OCI-LY3 (cell line): ENCODE results near the gene EXOC3L1.
A peak's percentile ranks its signal among the peaks of the same experiment; 100 is the strongest.

Experiments used
- H2AFZ ChIP-seq: fragments of 200-600, 300-600 bp; shearing (Covaris generic); 2 replicates; pipeline ENCODE4 v1.6.0; 2014; ENCODE audit warnings: antibody characterized with exemption, low read depth, low read length
- H3K27ac ChIP-seq: fragments of 200-600, 300-600 bp; sonication (generic); 2 replicates; pipeline ENCODE4 v1.5.1; 2014; ENCODE audit warnings: mild to moderate bottlenecking, low read length, moderate library complexity, mixed read lengths
- H3K27me3 ChIP-seq: fragments of 200-600, 300-600 bp; sonication (generic); 2 replicates; pipeline ENCODE4 v1.6.1; 2014; ENCODE audit warnings: low read depth, low read length, mixed read lengths
- H3K36me3 ChIP-seq: fragments of 200-600, 300-600 bp; sonication (generic); replicated peaks from 2 replicates; pipeline ENCODE3; 2014; ENCODE audit warnings: low read depth, low read length, mixed read lengths
- H3K4me1 ChIP-seq: fragments of 300-600, 200-600 bp; sonication (generic); 2 replicates; pipeline ENCODE4 v1.6.1; 2014; ENCODE audit warnings: low read length, mixed read lengths
- H3K4me2 ChIP-seq: fragments of 200-600, 300-600 bp; sonication (generic); 2 replicates; pipeline ENCODE4 v1.6.1; 2014; ENCODE audit warnings: low read length, mixed read lengths
- H3K4me3 ChIP-seq: fragments of 300-600, 200-600 bp; sonication (generic); 2 replicates; pipeline ENCODE4 v1.5.1; 2014; ENCODE audit warnings: antibody characterized with exemption, mild to moderate bottlenecking, low read length, moderate library complexity
- H3K79me2 ChIP-seq: fragments of 300-600, 200-600 bp; shearing (Covaris generic); 2 replicates; pipeline ENCODE4 v1.6.1; 2014; ENCODE audit warnings: mild to moderate bottlenecking, low read length, mixed read lengths
- H3K9ac ChIP-seq: fragments of 300-600, 200-600 bp; shearing (Covaris generic); 2 replicates; pipeline ENCODE4 v1.6.0; 2014; ENCODE audit warnings: mild to moderate bottlenecking, low read length, moderate library complexity
- H3K9me3 ChIP-seq: fragments of 200-600, 300-600 bp; shearing (Covaris generic); 2 replicates; pipeline ENCODE4 v1.6.1; 2014; ENCODE audit warnings: low read length, mixed read lengths; ENCODE audit not compliant: insufficient read depth
- H4K20me1 ChIP-seq: fragments of 200-600, 300-600 bp; sonication (generic); 2 replicates; pipeline ENCODE4 v1.6.1; 2016; ENCODE audit warnings: low read length, mixed read lengths; ENCODE audit not compliant: insufficient read depth
- EZH2phosphoT487 ChIP-seq: fragments of 200-600 bp; shearing (Covaris generic); IDR thresholded peaks from 2 replicates; pipeline ENCODE4 v1.6.1; 2018; ENCODE audit warnings: antibody characterized with exemption, mixed run types, low read depth
- TF ChIP-seq, protein P1 (sequence below): fragments of 200-600, 300-600 bp; sonication (generic); IDR thresholded peaks from 2 replicates; pipeline ENCODE4 v1.5.1; 2014; ENCODE audit warnings: antibody characterized with exemption, low read length, low read depth

The EXOC3L1 gene

DNA sequence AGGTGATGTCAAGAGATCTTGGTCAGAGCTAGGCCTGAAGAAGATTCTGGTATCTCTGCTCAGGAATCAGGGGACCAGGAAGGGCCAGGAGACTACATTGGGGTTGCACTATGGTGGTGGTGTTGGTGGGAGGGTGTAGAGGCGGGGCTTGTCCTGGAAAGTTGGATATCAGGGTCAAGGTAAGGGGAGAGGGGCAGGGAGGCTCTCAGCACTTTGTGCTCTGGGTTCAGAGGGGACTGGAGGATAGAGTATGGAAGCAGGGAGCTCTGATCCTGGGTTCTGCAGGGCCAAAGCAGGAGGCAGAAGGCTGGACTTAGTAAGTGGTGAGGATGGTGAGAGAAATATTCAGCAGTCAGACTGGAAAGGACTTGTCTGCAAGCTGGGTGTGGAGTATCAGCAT lies 16.6 kb downstream of the EXOC3L1 start:
- Histone ChIP-seq H3K36me3 (peaks cover 17% of the 10 kb centered on the region), H3K9me3 (no peaks in the 10 kb centered on the region), H3K4me1 (peaks cover 52% of the 10 kb centered on the region), H3K27ac (no peak overlapping the region), H4K20me1 (no peaks in the 10 kb centered on the region), H3K79me2 (peaks cover 10% of the 10 kb centered on the region; the same call in 1 of the 2 replicates), H2AFZ (no peak overlapping the region), H3K4me3 (peak overlapping the region; percentile 72), H3K4me2 (peak overlapping the region; percentile 67), H3K9ac (peak overlapping the region; percentile 45; the same call in 1 of the 2 replicates), H3K27me3 (no peaks in the 10 kb centered on the region)
- TF ChIP-seq, protein P1, sequence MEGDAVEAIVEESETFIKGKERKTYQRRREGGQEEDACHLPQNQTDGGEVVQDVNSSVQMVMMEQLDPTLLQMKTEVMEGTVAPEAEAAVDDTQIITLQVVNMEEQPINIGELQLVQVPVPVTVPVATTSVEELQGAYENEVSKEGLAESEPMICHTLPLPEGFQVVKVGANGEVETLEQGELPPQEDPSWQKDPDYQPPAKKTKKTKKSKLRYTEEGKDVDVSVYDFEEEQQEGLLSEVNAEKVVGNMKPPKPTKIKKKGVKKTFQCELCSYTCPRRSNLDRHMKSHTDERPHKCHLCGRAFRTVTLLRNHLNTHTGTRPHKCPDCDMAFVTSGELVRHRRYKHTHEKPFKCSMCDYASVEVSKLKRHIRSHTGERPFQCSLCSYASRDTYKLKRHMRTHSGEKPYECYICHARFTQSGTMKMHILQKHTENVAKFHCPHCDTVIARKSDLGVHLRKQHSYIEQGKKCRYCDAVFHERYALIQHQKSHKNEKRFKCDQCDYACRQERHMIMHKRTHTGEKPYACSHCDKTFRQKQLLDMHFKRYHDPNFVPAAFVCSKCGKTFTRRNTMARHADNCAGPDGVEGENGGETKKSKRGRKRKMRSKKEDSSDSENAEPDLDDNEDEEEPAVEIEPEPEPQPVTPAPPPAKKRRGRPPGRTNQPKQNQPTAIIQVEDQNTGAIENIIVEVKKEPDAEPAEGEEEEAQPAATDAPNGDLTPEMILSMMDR, result no peak
- TF ChIP-seq EZH2phosphoT487, result no peak

DNA sequence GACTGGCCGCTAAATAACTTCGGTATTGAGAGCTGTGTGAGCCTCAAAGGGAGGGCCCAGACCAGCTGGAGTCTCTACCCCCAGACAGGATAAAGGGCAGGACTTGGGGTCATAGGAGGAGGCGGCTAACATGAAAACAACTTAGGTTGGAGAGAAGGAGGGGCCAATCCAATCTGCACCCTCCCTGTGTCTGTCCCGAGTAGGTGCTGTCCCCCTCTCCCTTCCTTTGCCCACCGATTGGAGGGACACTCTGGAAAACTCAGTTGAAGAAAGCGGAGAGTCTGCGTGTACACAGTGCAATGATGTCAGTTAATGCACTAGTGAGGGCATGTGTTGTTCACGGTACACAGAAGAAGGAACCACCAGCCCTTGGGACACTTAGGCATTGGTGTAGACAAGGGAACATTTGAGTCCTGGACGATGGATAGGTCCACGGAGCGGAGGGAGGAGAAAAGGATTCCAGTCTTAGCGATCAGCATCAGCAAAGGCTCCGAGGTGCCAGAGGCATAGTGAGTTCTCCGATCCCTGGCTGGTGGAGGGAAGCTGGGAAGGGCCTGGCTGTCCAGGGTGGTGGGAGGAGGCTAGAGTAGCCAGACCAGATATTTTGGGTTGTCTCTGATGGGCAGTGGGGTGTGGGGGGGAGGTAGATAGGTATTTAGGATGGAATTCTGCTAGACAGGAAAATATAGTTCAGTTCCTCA lies 18.8 kb downstream of the EXOC3L1 start:
- Histone ChIP-seq H3K9ac (peak overlapping the region; percentile 91), H3K4me1 (peaks cover 74% of the 10 kb centered on the region), H3K79me2 (peaks cover 10% of the 10 kb centered on the region; the same call in 1 of the 2 replicates), H3K27ac (peak overlapping the region; percentile 88), H3K27me3 (no peaks in the 10 kb centered on the region), H3K4me2 (peak overlapping the region; percentile 96), H3K9me3 (no peaks in the 10 kb centered on the region), H3K36me3 (peaks cover 20% of the 10 kb centered on the region), H4K20me1 (no peaks in the 10 kb centered on the region), H3K4me3 (peak overlapping the region; percentile 80), H2AFZ (no peak overlapping the region)
- TF ChIP-seq, protein P1, result no peak
- no peak for TF ChIP-seq EZH2phosphoT487

DNA sequence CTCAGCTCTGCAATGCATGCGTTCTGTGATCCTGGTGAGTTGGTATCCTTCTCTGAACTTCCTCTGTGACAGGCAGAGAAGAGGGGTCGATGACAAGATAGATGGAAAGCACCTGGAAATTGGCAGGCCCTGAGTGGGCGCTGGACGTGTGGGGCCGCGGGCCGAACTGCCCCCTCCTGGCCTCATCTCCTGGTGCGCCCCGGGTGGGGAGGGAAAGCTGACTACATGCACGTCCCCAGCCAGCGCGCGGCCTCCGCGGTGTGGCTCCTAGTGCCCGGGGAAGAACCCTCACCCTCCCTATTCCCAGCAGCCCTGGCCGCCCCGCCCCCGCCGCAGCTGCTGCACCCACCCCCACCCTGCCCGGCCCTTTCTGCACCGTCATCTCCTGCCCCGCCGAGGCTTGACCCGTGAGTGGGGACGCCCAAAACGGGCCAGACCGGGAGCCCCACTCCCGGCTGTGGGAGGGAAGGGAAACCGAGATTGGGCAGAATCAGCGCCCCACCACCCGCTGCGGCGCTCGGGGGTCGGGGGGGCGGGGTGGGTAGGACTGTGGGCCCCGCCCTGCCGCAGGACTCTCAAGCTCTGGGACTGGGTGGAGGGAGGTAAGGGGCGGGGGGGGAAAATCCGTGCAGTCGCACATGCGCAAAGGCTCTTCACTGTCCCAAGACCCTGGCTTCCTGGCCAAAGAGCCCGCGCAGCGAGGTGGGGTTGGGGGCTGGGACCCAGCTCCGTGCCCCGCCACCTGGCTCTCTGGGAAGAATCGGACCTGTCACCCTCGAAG lies 19.6 kb downstream of the EXOC3L1 start, which contains the start of gene NOL3:
TSS of gene NOL3 (plus strand) at position 371 of the 781 bp plus-strand sequence.
- TF ChIP-seq EZH2phosphoT487, result no peak
- TF ChIP-seq, protein P1, result no peak
- Histone ChIP-seq H3K9me3 (no peaks in the 10 kb centered on the region), H3K36me3 (peaks cover 17% of the 10 kb centered on the region), H3K9ac (peak within 1 kb of the TSS; percentile 91), H2AFZ (0 out of 2 replicates have a peak within 1 kb of the TSS, but pooled peaks have one; percentile 7), H3K4me1 (peaks cover 71% of the 10 kb centered on the region), H3K4me3 (peak within 1 kb of the TSS; percentile 80), H3K79me2 (peaks cover 10% of the 10 kb centered on the region; the same call in 1 of the 2 replicates), H3K4me2 (peak within 1 kb of the TSS; percentile 96), H3K27ac (peak within 1 kb of the TSS; percentile 88), H3K27me3 (no peaks in the 10 kb centered on the region), H4K20me1 (no peaks in the 10 kb centered on the region)
